Sigmoid colon (tissue), 7 donors: ENCODE data around the gene POLN. TPM values are rescaled to one million over a fixed set of nuclear protein-coding genes. Genes with fewer than 3 reads are reported as not detected.
A peak's percentile ranks its signal among the peaks of the same experiment; 100 is the strongest.

Experiments used
- DNase-seq: peaks from one replicate; pipeline ENCODE4 v3.0.0-alpha.2; 2019
- H3K27ac ChIP-seq, 4 donors: fragments of 200-600 bp; sonication (generic); one replicate each; pipeline ENCODE4 v1.5.1; 2016 to 2019; ENCODE audit warnings: mild to moderate bottlenecking in 1 of 4
- H3K27me3 ChIP-seq, 3 donors: fragments of 200-600 bp; sonication (generic); one replicate each; pipeline ENCODE4 v1.5.1; 2019; ENCODE audit warnings: mild to moderate bottlenecking in 1 of 3
- H3K36me3 ChIP-seq, 4 donors: fragments of 200-600 bp; sonication (generic); one replicate each; pipeline ENCODE4 v1.5.1; 2016 to 2019
- H3K4me1 ChIP-seq, 4 donors: fragments of 200-600 bp; sonication (generic); one replicate each; pipeline ENCODE4 v1.5.1; 2017 to 2019
- H3K4me3 ChIP-seq, 4 donors: fragments of 200-600 bp; sonication (generic); one replicate each; pipeline ENCODE4 v1.5.1; 2017 to 2019; ENCODE audit warnings: mild to moderate bottlenecking in 2 of 4, moderate library complexity in 1 of 4
- H3K9me3 ChIP-seq, 4 donors: fragments of 200-600 bp in 3 of 4; sonication (generic) in 3 of 4; one replicate each; pipeline versions ENCODE4 v1.5.1 to v1.6.1; 2013 to 2019
- CTCF ChIP-seq, 4 experiments: fragments of 450-650 bp in 3 of 4; fragments of 200-600 bp in 1 of 4; IDR thresholded peaks; one replicate each; pipeline ENCODE4 v1.5.1; 2016 to 2019; ENCODE audit warnings: antibody characterized with exemption in 4 of 4, mild to moderate bottlenecking in 3 of 4, moderate library complexity in 2 of 4
- EP300 ChIP-seq, 4 donors: sonication (generic); formaldehyde crosslinking; IDR thresholded peaks; one replicate each; pipeline ENCODE4 v1.6.1; 2017; ENCODE audit warnings: antibody characterized with exemption in 4 of 4
- POLR2A ChIP-seq, 2 donors: fragments of 450-650 bp; IDR thresholded peaks; one replicate each; pipeline ENCODE4 v1.6.1; 2016; ENCODE audit warnings: antibody characterized with exemption in 2 of 2, mild to moderate bottlenecking in 2 of 2, moderate library complexity in 2 of 2
- POLR2AphosphoS5 ChIP-seq, 4 donors: sonication (generic); formaldehyde crosslinking; IDR thresholded peaks; one replicate each; pipeline ENCODE4 v1.6.1; 2017; ENCODE audit warnings: antibody characterized with exemption in 4 of 4
- WGBS, 2 donors: extraction: QIAGEN DNeasy Blood & Tissue Kit; methylation state at CpG; one replicate each; pipeline ENCODE4 v1.1.7; 2013; 5-methylcytosine and 5-hydroxymethylcytosine counted together
- intact Hi-C: fragments of 100-400 bp; cut with DNase I; formaldehyde crosslinking; loops from one replicate; pipeline ENCODE4 v1.15.1; 2023
- polyA plus RNA-seq, 3 donors: library from polyadenylated mRNA; stranded (reverse); fragments of 200-250 nt; gene quantifications; one replicate each; pipeline ENCODE4 v1.2.3, GENCODE V29; 2013
- total RNA-seq, 4 donors: library from RNA; depleted of rRNA; stranded (reverse); fragments of >200 nt; gene quantifications; one replicate each; pipeline ENCODE4 v1.1.0, GENCODE V29; 2016
- donor health status: healthy with polysubstance abuse.
- donor health status: Bipolar disorder and iron deficiency.
- donor health status: healthy.

The POLN gene
- total and polyA plus RNA-seq, 7 donors = 0.60 to 9.4 (median 2.0) TPM; not detected in 1

- H3K27me3 ChIP-seq = peaks cover 0 to 2% (median 0%) of the 10 kb centered on the region in 3 donors
- intact Hi-C loops = no loop called here
- 81 to 91% methylated on average over 12 of the region's 12 CpGs for WGBS, 2 donors
- no peak overlapping the region for H3K27ac ChIP-seq
- no peaks in the 10 kb centered on the region for H3K36me3 ChIP-seq
- no peak overlapping the region for H3K4me3 ChIP-seq
- no peaks in the 10 kb centered on the region for H3K9me3 ChIP-seq
- no peak for TF ChIP-seq POLR2A (IDR thresholded peaks at IDR 0.05)
- TF ChIP-seq POLR2AphosphoS5 (IDR thresholded peaks at IDR 0.05) = no peak
- no peak for TF ChIP-seq CTCF (IDR thresholded peaks at IDR 0.05)
- TF ChIP-seq EP300 (IDR thresholded peaks at IDR 0.05) = no peak
- no peaks in the 10 kb centered on the region for H3K4me1 ChIP-seq
- DNase-seq = peak; percentile 50
Observed at GRCh38 chr4:2075171-2075986, 166.5 kb downstream of the POLN start.

- Histone ChIP-seq H3K4me3 (no peak overlapping the region), H3K27ac (no peak overlapping the region), H3K27me3 (peaks cover under 1 to 9% (median 1%) of the 10 kb centered on the region in 3 donors), H3K36me3 (no peaks in the 10 kb centered on the region), H3K9me3 (no peaks in the 10 kb centered on the region), H3K4me1 (no peaks in the 10 kb centered on the region)
- no peak for TF ChIP-seq POLR2AphosphoS5 (IDR thresholded peaks at IDR 0.05)
- no peak for TF ChIP-seq EP300 (IDR thresholded peaks at IDR 0.05)
- no peak for TF ChIP-seq POLR2A (IDR thresholded peaks at IDR 0.05)
- TF ChIP-seq CTCF (IDR thresholded peaks at IDR 0.05) = no peak
- WGBS, 2 donors = 86% methylated on average over 11 of the region's 11 CpGs
- intact Hi-C loops = no loop called here
- DNase-seq = peak; percentile 53
Observed at GRCh38 chr4:2074588-2074987, 167.3 kb downstream of the POLN start.

- Histone ChIP-seq H3K27me3 (peaks cover 4 to 16% (median 7%) of the 10 kb centered on the region in 3 donors), H3K9me3 (no peaks in the 10 kb centered on the region), H3K36me3 (no peaks in the 10 kb centered on the region), H3K27ac (no peak overlapping the region), H3K4me3 (no peak overlapping the region), H3K4me1 (no peaks in the 10 kb centered on the region)
- intact Hi-C loops = no loop called here
- 72 to 82% methylated on average over 20 of the region's 20 CpGs for WGBS, 2 donors
- TF ChIP-seq EP300 (IDR thresholded peaks at IDR 0.05) = no peak
- TF ChIP-seq POLR2A (IDR thresholded peaks at IDR 0.05) = no peak
- no peak for TF ChIP-seq CTCF (IDR thresholded peaks at IDR 0.05)
- DNase-seq = peak; percentile 44
Observed at GRCh38 chr4:2073808-2074481, 168.0 kb downstream of the POLN start.

- TF ChIP-seq POLR2AphosphoS5 (IDR thresholded peaks at IDR 0.05) (no peak), EP300 (IDR thresholded peaks at IDR 0.05) (no peak), POLR2A (IDR thresholded peaks at IDR 0.05) (no peak), CTCF (IDR thresholded peaks at IDR 0.05) (no peak)
- H3K27me3 ChIP-seq = peaks cover 4 to 21% (median 9%) of the 10 kb centered on the region in 3 donors
- intact Hi-C loops = no loop called here
- peak; percentile 57 for DNase-seq
- H3K36me3 ChIP-seq = no peaks in the 10 kb centered on the region
- no peak overlapping the region for H3K27ac ChIP-seq
- H3K9me3 ChIP-seq = no peaks in the 10 kb centered on the region
- WGBS, 2 donors = 88 to 92% methylated on average over 20 of the region's 20 CpGs
- H3K4me3 ChIP-seq = no peak overlapping the region
- H3K4me1 ChIP-seq = no peaks in the 10 kb centered on the region
Observed at GRCh38 chr4:2072971-2073807, 168.7 kb downstream of the POLN start.
